ENCODE measurements around the gene EEF1AKMT3.

The EEF1AKMT3 gene

DNA sequence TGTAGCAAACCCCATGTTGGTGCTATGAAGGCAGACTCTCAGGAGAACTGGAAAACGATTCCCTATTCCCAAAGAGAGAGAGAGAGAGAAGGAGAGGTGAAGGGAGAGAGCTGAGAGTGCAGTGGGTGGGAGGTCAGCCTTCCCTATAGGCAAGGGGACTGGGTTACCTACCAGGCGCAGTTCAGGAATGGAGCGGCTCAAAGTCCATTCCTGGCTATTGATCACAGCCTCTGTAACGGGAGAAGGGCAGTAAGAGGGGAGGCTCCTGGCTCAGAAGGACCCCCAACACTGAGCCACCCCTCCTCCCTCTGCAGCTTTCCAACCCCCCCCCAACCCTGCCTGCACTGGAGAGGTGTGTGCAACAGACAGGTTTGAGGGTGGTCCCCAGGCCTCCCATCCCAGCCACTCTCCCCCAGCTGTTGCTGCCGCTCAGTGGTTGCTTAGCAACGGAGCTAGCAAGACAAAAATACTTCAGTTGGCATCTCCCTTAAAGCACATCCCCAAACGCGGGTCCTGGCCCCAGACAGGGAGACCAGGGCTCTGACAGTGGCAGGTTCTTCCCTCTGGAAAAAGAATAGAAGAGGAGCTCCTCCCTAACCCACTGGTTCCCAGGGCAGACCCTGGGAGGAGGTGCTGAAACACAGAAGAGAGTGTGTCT, 37.1 kb upstream of the EEF1AKMT3 start:
- DNase-seq (ENCODE audit: low read depth in 2 of 2) = no peak

DNA sequence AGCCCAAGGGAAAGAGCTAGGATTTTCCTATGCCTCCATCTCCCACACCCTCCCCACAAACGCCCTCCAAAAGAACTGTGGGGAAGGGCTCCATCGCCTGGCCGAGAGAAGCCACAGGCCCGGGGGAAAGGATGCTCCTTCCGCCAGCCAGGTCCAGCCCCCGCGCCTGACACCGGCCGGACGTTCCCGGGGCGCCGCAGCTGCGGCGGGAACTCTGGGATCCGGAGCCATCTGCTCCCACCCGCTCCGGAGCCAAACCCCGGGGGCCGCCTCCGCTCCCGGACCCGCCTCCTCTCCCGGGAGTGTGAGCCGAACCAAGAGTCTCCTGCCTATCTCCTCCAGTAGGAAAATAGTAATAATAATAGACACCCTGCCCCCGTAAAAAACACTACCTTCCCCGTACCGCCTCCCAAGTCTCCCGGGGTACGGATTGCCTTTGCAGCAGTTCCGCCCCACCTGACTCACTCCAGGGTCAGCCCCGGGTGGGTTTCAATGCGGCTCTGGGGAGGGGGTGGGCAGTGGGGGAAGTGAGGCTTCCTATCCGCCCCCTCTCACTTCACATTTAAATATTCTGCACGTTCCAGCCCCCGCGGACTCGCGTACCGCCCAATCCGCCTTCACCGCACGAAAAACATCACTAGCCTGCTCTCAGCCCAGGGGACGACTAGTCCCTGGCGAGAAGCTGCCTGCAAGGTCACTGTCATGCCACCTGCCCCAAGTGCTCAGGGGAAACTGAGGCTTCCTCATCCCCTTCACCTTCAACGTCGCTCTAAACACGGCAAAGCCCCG, 36.3 kb upstream of the EEF1AKMT3 start:
- DNase-seq (ENCODE audit: low read depth in 2 of 2) = no peak

- DNase-seq (ENCODE audit: low read depth in 2 of 2) = no peak
Measured at GRCh38 chr12:57736741-57737466, 35.5 kb upstream of the EEF1AKMT3 start.

DNA sequence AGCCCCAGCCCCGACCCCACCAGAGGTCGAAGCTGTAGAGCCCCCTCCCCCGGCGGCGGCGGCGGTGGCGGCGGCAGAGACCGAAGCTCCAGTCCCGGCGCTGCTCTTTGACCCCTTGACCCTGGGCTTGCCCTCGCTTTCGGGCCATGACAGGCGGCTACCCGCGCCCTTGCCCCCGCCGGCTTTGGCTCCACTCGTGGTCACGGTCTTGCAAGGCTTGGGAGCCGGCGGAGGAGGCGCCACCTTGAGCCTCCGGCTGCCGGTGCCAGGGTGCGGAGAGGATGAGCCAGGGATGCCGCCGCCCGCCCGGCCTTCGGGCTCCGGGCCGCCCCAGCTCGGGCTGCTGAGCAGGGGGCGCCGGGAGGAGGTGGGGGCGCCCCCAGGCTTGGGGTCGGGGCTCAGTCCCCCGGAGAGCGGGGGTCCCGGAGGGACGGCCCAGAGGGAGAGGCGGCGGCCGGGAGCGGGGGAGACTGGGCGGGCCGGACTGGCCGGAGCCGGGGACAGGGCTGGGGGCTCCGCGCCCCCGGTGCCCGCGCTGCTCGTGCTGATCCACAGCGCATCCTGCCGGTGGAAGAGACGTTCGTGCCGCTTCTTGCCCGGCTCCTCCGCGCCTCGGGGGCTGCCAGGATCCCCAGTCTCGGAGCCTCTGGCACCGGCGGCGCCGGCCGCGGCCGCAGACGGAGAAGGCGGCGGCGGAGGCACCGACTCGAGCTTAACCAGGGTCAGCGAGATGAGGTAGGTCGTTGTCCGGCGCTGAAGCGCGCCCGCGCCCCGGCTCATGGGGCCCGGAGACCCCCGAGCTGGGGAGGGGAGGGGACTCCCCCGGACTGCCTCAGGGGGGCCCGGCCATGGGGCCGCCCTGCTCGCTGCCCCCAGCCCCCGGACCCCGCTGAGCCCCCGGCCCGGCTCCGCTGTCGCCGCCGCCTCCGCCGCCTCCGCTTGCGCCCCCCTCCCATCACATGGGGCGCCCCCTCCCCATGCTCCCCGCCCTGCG, 34.6 kb upstream of the EEF1AKMT3 start:
- no peak for DNase-seq (ENCODE audit: low read depth in 2 of 2)

DNA sequence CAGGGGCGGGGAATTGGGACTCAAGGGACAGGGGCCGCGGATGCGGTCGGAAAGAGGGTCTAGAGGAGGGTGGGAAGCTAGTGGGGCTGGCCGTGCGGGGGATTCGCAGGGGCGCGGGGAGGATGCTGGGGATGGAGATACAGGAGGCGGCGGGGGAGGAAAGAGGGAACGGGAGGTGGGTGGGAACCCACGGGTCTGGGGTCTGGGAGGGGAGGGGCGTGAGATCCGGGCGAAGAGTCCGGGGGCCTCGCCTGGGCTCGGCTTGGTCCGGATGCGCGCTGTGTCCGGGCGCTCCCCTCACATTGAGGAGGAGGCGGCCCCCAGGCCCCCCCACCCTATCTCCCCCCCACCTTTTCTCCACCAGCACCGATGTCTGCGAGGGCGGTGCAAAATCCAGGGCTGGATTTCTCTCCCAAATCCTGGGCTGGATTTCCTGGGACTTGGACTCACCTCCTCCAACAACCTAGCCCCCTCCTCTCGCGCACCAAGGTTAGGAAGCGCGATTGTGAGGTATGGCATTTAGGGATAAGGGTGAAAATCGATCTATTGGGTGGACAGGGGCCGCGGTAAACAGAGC, 33.7 kb upstream of the EEF1AKMT3 start, which contains the start of gene AGAP2:
Gene AGAP2 (minus strand): TSS at position 82 of the 577 bp plus-strand sequence. CDS start 496 bp downstream, outside the sequence.
- no peak for DNase-seq (ENCODE audit: low read depth in 2 of 2)

DNA sequence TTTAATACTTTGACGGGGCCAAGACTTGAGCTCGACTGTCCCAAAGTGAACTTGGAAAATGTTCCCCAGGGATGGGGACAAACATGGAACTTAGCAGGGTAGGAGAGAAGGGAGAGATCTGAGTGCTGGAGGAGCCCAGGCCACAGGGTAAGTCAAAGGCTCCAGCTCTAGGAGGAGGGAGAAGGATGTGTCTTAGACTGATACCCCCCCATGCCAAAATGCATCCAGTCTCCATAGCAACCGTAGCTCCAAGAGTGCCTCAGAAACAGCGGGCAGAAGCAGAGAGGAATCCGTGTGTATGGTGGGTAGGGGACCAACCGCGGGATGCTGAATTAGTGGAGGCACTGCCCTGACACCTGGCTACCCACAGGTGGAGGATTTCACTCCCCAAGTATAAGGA, 33.0 kb upstream of the EEF1AKMT3 start:
- no peak for DNase-seq (ENCODE audit: low read depth in 2 of 2)

- no peak for DNase-seq (ENCODE audit: low read depth in 2 of 2)
Measured at GRCh38 chr12:57739914-57740538, 32.4 kb upstream of the EEF1AKMT3 start.

GRCh38 chr12:57740656-57741412, 31.6 kb upstream of the EEF1AKMT3 start:
- peak; percentile 44 to 65 for DNase-seq (ENCODE audit: low read depth in 2 of 2)

- no peak for DNase-seq (ENCODE audit: low read depth in 2 of 2)
Measured at GRCh38 chr12:57741413-57741789, 31.0 kb upstream of the EEF1AKMT3 start.

- peak; percentile 59 to 79 for DNase-seq (ENCODE audit: low read depth in 2 of 2)
Measured at GRCh38 chr12:57741844-57742738, 30.3 kb upstream of the EEF1AKMT3 start.

GRCh38 chr12:57743769-57744168, 28.6 kb upstream of the EEF1AKMT3 start:
- no peak for DNase-seq (ENCODE audit: low read depth in 2 of 2)

GRCh38 chr12:57744194-57744776, 28.1 kb upstream of the EEF1AKMT3 start:
- peak; percentile 57 to 77 for DNase-seq (ENCODE audit: low read depth in 2 of 2)

GRCh38 chr12:57744777-57745484, 27.5 kb upstream of the EEF1AKMT3 start, which contains the start of gene TSPAN31:
Gene TSPAN31, plus strand, starts transcription at chr12:57745039. Its CDS starts 116 bp downstream, at chr12:57745155.
- DNase-seq (ENCODE audit: low read depth in 2 of 2) = peak; percentile 93

DNA sequence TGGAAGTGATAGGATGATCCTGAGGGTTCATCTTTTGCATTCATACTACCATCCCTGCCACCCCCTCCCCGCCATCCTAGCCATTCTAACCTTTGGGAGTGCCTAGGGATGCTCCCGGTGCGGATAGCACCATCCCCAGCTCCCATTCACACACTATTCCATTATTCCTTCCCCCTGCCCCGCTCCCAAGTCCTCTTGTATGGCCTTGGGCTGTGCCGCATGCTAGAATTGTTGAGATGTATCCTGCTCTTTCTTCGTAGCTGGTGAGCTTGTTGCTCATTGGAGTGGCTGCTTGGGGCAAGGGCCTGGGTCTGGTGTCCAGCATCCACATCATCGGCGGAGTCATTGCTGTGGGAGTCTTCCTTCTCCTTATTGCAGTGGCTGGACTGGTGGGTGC, 26.9 kb upstream of the EEF1AKMT3 start:
- no peak for DNase-seq (ENCODE audit: low read depth in 2 of 2)

GRCh38 chr12:57746025-57746424, 26.4 kb upstream of the EEF1AKMT3 start:
- DNase-seq (ENCODE audit: low read depth in 2 of 2) = no peak

DNA sequence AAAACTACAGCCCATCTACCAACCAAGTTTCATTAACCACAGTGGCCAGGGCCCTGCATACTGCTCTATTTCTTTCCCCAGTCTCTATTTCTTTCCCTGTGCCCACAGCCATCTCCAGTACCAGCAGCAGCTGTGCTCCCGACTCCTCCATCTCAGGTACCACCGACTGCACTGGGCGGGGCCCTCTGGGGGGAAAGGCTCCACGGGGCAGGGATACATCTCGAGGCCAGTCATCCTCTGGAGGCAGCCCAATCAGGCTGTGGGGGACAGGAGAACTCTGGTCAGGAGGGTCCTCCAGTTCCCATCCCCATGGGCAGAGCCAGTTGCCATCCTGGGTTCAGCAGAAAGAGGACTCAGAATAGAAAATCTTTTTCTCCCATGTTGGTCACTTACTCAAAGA, 23.4 kb upstream of the EEF1AKMT3 start:
- DNase-seq (ENCODE audit: low read depth in 2 of 2) = no peak

Data from stimulated activated CD4-positive, alpha-beta T cell treated with anti-CD3 and anti-CD28 coated beads, Interleukin-4, amount 100 ng/mL, for 48 hours (primary cell).